Pancreas (tissue), 10 donors: ENCODE data around the gene MPC1. TPM values are rescaled to one million over a fixed set of nuclear protein-coding genes. Genes with fewer than 3 reads are reported as not detected.
"Not testable (repeated sequence)": the region's sequence is repeated elsewhere in the genome, so short reads cannot be mapped to it uniquely, and the experiment has no call there.

Experiments used
- ATAC-seq, 4 donors: fragments of 200-7000 bp; cut with Tn5 transposase; one replicate each; pipeline versions ENCODE4 v1.8.0 to v1.9.1; 2020; ENCODE audit warnings: mild to moderate bottlenecking in 4 of 4, moderate library complexity in 4 of 4
- DNase-seq, 6 donors: peaks; one replicate each; pipeline ENCODE4 v3.0.0-alpha.2; 2020
- FAIRE-seq: peaks from 2 replicates; lab custom pipeline; 2012; peaks lifted over from hg19 to GRCh38; lab: Jason Lieb, UNC
- H3K27ac ChIP-seq, 4 donors: fragments of 200-600 bp; sonication (generic); 1 replicate in 3 of 4; 2 replicates in 1 of 4; pipeline versions ENCODE4 v1.5.0 to v1.8.0; 2020
- H3K27me3 ChIP-seq, 4 donors: fragments of 200-600 bp; one replicate each; pipeline ENCODE4 v1.8.0; 2021
- H3K36me3 ChIP-seq, 3 donors: fragments of 200-600 bp; sonication (generic) in 1 of 3; one replicate each; pipeline versions ENCODE4 v1.5.0 to v1.8.0; 2020 to 2021
- H3K4me1 ChIP-seq, 3 donors: fragments of 200-600 bp; one replicate each; pipeline ENCODE4 v1.8.0; 2021
- H3K4me3 ChIP-seq, 4 donors: fragments of 200-600 bp; sonication (generic) in 2 of 4; one replicate each; pipeline versions ENCODE4 v1.5.0 to v1.8.0; 2020 to 2021
- H3K9me3 ChIP-seq, 4 donors: fragments of 200-600 bp; one replicate each; pipeline ENCODE4 v1.8.0; 2021
- WGBS, 2 donors: extraction: QIAGEN DNeasy Blood & Tissue Kit; methylation state at CpG; one replicate each; pipeline ENCODE4 v1.1.7; 2013; 5-methylcytosine and 5-hydroxymethylcytosine counted together
- intact Hi-C, 3 donors: fragments of 100-400 bp; cut with DNase I; formaldehyde crosslinking; loops; one replicate each; pipeline versions ENCODE4 v1.11.1 to v1.14.2; 2022
- polyA plus RNA-seq, 2 donors: library from polyadenylated mRNA; stranded (reverse); fragments of 200-250 nt; gene quantifications; one replicate each; pipeline ENCODE4 v1.2.3, GENCODE V29; 2013
- total RNA-seq, 6 donors: library from RNA; stranded (reverse); fragmentation: NEBNext Ultra II Directional in 4 of 6; extraction: Animal tissue kit (Norgen Biotek cat#: 25700) in 4 of 6; gene quantifications; one replicate each; pipeline versions ENCODE4 v1.2.1 to v1.2.4, GENCODE V29; 2021 to 2023
- TF ChIP-seq, protein P1 (sequence below), 4 donors: fragments of 200-600 bp; sonication (generic) in 3 of 4; IDR thresholded peaks; one replicate each; pipeline versions ENCODE4 v1.5.0 to v1.8.0; 2021; ENCODE audit warnings: antibody characterized with exemption in 4 of 4
- donor health status: healthy with polysubstance abuse.
- donor health status: DM: no; HTN: no; CAD: no; lungs with moderate emphysema.
- donor health status: DM: no; HTN: no; CAD: no.
- donor health status: control.
- donor health status: control.
- donor health status: Bipolar disorder and iron deficiency.
- donor health status: DM: yes; HTN: yes; CAD: no.
- donor health status: DM: no; HTN: no; CAD: no.
- donor health status: DM: no; HTN: no; CAD: no.
- donor health status: DM: yes; HTN: yes; CAD: no.

The MPC1 gene
- total and polyA plus RNA-seq, 8 donors = 17.0 to 56.3 (median 26.8) TPM

DNA sequence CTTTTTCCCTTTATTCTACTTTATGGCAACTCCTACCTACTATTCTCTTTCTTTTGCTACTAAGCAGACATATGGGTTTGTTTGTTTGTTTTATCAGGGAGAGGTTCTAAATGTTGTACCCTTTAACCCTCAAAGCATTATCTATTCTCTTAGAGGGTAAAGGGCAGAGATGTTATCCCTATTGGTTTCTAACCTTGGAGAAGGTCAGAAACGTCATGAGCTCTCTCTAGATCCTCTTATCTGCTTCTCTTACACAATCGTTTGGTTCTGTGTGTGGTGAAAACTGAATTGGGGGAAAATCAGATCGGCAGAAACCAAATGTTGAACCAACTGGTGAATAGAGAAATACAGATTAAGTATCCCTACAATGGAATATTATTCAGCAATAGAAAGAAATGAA, 6.4 kb upstream of the MPC1 start:
- FAIRE-seq (no peak), ATAC-seq (no peak), DNase-seq (no peak)
- Histone ChIP-seq H3K27me3 (no peaks in the 10 kb centered on the region), H3K9me3 (no peaks in the 10 kb centered on the region), H3K36me3 (no peaks in the 10 kb centered on the region), H3K4me3 (no peak overlapping the region), H3K4me1 (peaks cover 0 to 1% (median 0%) of the 10 kb centered on the region in 3 donors), H3K27ac (no peak overlapping the region)
- 21 to 40% methylated on average over 3 of the region's 3 CpGs for WGBS, 2 donors
- TF ChIP-seq, protein P1, sequence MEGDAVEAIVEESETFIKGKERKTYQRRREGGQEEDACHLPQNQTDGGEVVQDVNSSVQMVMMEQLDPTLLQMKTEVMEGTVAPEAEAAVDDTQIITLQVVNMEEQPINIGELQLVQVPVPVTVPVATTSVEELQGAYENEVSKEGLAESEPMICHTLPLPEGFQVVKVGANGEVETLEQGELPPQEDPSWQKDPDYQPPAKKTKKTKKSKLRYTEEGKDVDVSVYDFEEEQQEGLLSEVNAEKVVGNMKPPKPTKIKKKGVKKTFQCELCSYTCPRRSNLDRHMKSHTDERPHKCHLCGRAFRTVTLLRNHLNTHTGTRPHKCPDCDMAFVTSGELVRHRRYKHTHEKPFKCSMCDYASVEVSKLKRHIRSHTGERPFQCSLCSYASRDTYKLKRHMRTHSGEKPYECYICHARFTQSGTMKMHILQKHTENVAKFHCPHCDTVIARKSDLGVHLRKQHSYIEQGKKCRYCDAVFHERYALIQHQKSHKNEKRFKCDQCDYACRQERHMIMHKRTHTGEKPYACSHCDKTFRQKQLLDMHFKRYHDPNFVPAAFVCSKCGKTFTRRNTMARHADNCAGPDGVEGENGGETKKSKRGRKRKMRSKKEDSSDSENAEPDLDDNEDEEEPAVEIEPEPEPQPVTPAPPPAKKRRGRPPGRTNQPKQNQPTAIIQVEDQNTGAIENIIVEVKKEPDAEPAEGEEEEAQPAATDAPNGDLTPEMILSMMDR (IDR thresholded peaks at IDR 0.05) = no peak
- intact Hi-C loops = no loop called here

DNA sequence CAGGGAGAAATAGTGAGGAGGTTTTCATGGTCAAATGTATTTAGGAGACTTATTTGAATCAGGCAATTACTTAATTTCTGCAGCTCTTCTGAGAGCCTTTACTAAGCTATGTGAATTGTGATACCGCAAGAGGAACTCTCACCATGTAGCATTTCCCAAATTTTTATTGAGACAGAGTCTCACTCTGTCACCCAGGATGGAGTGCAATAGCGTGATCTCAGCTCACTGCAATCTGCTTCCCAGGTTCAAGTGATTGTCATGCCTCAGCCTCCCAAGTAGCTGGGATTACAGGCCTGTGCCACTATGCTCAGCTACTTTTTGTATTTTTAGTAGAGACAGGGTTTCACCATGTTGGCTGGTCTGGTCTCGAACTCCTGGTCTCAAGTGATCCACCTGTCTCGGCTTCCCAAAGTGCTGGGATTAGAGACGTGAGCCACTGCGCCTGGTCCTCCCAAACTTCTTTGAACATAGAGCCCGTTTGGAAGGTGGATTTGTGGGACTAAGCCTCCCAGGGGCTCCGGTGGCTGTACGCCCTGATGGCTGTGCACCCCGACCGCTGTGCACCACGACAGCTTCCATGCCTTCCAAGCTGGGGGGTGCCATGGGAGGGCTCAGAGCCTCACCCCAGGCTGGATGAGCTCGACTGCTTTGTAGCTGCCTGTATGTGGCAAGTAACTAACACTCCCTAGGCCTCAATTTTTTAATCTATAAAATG, 5.7 kb upstream of the MPC1 start:
- DNase-seq = peak in 1 of 6 donors; percentile 35

GRCh38 chr6:166387642-166388289, 5.0 kb upstream of the MPC1 start:
- peaks cover 0 to 5% (median 0%) of the 10 kb centered on the region in 3 donors for H3K4me1 ChIP-seq
- H3K27ac ChIP-seq = peak overlapping the region in 2 of 4 donors; percentile 4 to 17
- ATAC-seq (no peak), DNase-seq (no peak), FAIRE-seq (no peak)
- TF ChIP-seq, protein P1 (IDR thresholded peaks at IDR 0.05) = no peak
- H3K4me3 ChIP-seq = no peak overlapping the region
- H3K27me3 ChIP-seq = no peaks in the 10 kb centered on the region
- no peaks in the 10 kb centered on the region for H3K9me3 ChIP-seq
- intact Hi-C loops = no loop called here
- 55 to 56% methylated on average over 5 of the region's 5 CpGs for WGBS, 2 donors
- H3K36me3 ChIP-seq = no peaks in the 10 kb centered on the region

More for the DNA sequence above, 5.7 kb upstream of the MPC1 start:
- Histone ChIP-seq H3K4me3 (no peak overlapping the region), H3K36me3 (no peaks in the 10 kb centered on the region), H3K27me3 (no peaks in the 10 kb centered on the region), H3K4me1 (peaks cover 0 to 5% (median 0%) of the 10 kb centered on the region in 3 donors), H3K27ac (peak overlapping the region in 1 of 4 donors; percentile 17), H3K9me3 (no peaks in the 10 kb centered on the region)
- 87 to 91% methylated on average over 13 of the region's 13 CpGs for WGBS, 2 donors
- ATAC-seq (no peak), FAIRE-seq (no peak)
- TF ChIP-seq, protein P1 (IDR thresholded peaks at IDR 0.05) = no peak
- intact Hi-C loops = no loop called here

DNA sequence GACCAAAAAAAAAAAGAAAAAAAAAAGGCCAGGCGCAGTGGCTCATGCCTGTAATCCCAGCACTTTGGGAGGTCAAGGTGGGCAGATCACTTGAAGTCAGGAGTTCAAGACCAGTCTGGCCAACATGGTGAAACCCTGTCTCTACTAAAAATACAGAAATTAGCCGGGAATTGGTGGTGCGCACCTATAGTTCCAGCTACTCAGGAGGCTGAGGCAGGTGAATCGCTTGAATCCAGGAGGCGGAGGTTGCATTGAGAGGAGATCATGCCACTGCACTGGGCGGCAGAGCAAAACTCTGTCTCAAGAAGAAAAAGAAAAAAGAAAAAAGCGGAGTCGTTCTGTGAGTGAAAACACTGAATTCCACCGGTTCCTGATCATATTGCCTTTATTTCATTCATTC, 4.4 kb upstream of the MPC1 start:
- DNase-seq, intact Hi-C loops, H3K27me3 ChIP-seq, ATAC-seq, H3K36me3 ChIP-seq, H3K4me1 ChIP-seq, FAIRE-seq, H3K4me3 ChIP-seq, H3K9me3 ChIP-seq: not testable (repeated sequence)
- 84 to 88% methylated on average over 9 of the region's 9 CpGs for WGBS, 2 donors
- H3K27ac ChIP-seq = peak overlapping the region in 1 of 4 donors; percentile 4

DNA sequence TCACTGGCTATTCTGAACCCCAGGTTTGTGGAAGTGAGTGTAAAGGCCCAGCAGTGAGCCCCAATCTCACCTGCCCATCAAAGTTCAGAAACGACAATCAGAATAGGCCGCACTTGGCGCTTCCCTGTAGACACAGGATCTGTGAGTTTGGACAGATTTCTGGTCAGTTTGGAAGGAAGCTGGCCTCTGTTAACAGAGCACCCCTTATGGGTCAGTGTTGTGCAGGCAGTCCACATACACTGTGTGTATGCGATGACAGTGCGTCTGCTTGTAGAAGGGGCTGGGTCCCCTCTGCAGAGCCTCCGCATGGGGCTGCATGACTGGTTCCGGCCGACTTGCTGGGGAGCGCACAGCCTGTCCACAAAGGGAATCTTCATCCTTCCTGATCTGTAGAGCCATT, 3.4 kb upstream of the MPC1 start:
- FAIRE-seq = no peak
- intact Hi-C loops = no loop called here
- no peak for DNase-seq

More for the DNA sequence above, 3.4 kb upstream of the MPC1 start:
- H3K27ac ChIP-seq = no peak overlapping the region
- H3K27me3 ChIP-seq = no peaks in the 10 kb centered on the region
- H3K4me3 ChIP-seq = no peak overlapping the region
- H3K9me3 ChIP-seq = no peaks in the 10 kb centered on the region
- peaks cover 0 to 5% (median 0%) of the 10 kb centered on the region in 3 donors for H3K4me1 ChIP-seq
- no peaks in the 10 kb centered on the region for H3K36me3 ChIP-seq
- ATAC-seq = no peak
- WGBS, 2 donors = 89 to 92% methylated on average over 9 of the region's 9 CpGs
- TF ChIP-seq, protein P1 (IDR thresholded peaks at IDR 0.05) = no peak
